Stimulated activated CD8-positive, alpha-beta memory T cell treated with anti-CD3 and anti-CD28 coated beads, Interleukin-15, amount 100 ng/mL, for 4 hours (primary cell): ENCODE data around the gene CD70.
A peak's percentile ranks its signal among the peaks of the same experiment; 100 is the strongest.
"Not testable (repeated sequence)": the region's sequence is repeated elsewhere in the genome, so short reads cannot be mapped to it uniquely, and the experiment has no call there.

Source experiments
- DNase-seq, 2 donors: peaks; one replicate each; pipeline ENCODE4 v3.0.0-alpha.2; 2020; ENCODE audit warnings: low read depth in 2 of 2

Gene CD70

DNA sequence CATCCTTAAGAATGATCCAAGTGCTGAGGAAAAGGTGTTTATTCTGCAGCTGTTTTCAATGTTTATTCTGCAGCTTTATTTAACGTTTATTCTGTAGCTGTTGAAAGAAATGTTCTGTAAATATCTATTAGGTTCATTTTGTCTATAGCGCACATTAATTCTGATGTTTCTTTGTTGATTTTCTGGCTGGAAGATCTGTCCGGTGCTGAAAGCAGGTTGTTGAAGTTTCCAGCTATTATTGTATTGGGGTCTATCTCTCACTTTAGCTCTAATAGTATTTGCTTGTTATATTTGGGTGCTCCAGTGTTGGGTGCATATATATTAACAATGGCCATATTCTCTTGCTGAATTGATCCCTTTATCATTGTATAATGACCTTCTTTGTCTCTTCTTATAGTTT is 20.2 kb downstream of the CD70 start:
- no peak for DNase-seq

GRCh38 chr19:6568816-6569215 is 22.1 kb downstream of the CD70 start:
- DNase-seq = no peak

DNA sequence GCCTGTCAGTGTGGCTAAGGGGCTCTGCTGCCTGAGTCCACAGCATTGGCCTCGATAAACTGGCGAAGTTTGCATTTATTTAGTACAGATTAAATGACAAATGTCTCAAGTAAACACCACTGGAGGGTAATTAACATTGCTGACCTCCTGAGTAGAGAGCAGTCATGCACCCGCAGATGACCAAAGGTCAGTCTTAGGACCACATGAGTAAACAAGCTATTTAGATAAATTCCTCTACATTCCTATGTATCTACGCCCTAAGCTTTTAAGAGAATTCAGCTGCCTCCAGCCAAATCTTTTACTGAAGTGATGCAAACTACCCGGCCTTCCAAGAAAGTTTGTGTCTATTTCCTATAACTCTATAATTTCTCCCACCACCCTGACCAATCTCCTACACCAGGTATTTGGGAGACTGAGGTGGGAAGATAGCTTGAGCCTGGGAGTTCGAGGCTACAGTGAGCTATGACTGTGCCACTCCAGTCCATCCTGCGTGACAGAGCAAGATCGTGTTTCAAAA is 22.9 kb downstream of the CD70 start:
- no peak for DNase-seq

DNA sequence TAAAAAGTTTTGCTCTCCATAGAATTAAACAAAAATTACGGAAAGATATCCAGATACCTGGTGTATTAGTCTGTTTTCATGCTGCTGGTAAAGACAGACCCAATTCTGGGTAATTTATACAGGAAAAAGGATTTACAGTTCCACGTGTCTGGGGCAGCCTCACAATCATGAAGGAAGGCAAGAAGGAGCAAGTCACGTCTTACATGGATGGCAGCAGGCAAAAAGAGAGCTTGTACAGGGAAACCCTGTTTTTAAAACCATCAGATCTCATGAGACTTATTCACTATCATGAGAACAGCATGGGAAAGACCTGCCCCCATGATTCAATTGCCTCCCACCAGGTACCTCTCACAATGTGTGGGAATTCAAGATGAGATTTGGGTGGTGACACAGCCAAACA is 24.2 kb downstream of the CD70 start:
- DNase-seq = not testable (repeated sequence)

DNA sequence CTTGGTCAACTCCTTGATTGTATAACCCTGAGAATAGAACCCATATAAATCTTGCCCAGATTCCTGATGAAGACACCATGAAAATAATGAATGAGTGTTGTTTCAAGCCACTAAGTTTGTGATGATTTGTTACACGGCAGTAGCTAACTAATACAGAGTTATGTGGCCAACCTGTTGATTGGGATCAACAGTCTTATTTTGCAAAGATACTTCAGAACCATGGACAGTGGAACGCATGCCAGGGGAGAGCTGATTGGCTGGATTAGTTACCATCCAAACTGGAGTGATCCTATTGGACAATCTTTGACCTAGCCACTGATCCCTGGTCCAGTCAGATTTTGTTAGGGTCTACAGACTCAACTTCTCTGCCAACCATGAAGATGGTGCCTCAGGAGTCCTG is 26.6 kb downstream of the CD70 start:
- DNase-seq = no peak

DNA sequence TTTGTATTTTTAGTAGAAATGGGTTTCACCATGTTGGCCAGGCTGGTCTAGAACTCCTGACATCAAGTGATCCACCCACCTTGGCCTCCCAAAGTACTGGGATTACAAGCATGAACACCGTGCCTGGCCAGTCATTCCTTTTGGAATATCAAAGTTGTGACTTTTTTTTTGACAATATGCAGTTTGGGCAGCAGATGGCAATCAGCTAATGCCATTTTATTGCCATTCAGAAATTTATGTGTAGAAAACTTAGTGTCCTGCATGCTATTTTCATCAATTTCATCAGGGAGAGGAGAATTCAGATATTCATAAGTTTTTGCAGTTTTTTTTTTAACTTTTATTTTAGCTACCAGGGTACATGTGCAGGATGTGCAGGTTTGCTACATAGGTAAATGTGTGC is 28.5 kb downstream of the CD70 start:
- DNase-seq = not testable (repeated sequence)

GRCh38 chr19:6556480-6557195 is 34.3 kb downstream of the CD70 start:
- DNase-seq = no peak

GRCh38 chr19:6556043-6556449 is 34.9 kb downstream of the CD70 start:
- no peak for DNase-seq

- peak; percentile 27 to 33 for DNase-seq
Measured at GRCh38 chr19:6551607-6552450, 39.1 kb downstream of the CD70 start.

DNA sequence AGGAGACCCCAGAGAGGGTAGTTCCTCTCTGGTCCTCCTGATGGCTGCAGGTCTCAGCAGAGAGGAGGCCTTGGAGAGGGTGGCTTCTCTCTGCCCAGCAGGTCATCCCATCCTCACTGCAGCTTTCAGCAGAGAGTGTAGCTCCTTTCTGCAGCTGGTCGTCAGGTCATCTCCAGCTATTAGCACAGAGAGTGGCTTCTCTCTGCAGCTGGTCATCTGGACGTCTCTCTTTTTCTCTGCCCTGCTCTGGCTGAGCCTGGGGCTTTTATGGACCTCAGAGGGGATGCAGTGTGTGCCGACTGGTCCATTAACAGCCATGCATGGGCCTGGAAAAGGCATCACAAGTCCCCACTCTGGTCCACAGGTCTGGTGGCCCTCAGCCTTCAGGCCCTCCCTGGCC is 39.9 kb downstream of the CD70 start:
- DNase-seq = no peak

- DNase-seq = not testable (repeated sequence)
Measured at GRCh38 chr19:6550679-6551078, 40.3 kb downstream of the CD70 start.

GRCh38 chr19:6543866-6544347 is 47.0 kb downstream of the CD70 start:
- no peak for DNase-seq

- DNase-seq = no peak
Measured at GRCh38 chr19:6540918-6541689, 49.8 kb downstream of the CD70 start.

DNA sequence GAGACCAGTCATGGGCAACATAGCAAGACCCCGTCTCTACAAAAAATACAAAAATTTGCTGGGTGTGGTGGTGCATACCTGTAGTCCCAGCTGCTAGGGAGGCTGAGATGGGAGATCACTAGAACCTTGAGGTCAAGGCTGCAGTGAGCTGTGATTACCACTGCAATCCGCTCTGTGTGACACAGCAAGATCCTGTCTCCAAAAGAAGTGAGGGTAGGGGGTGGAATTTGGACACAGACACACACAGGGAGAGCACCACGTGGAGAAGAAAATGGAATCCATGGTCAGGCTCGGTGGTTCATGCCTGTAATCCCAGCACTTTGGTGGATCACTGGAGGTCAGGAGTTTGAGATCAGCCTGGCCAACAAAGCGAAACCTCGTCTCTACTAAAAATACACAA is 51.4 kb downstream of the CD70 start:
- no peak for DNase-seq
